IMR-90 (cell line): Measurements from ENCODE around the gene ERVH48-1. TPM values are rescaled to one million over a fixed set of nuclear protein-coding genes. Genes with fewer than 3 reads are reported as not detected.

Source experiments
- ATAC-seq: fragments of 200-7000 bp; cut with Tn5 transposase; 2 replicates; pipeline ENCODE4 v1.9.1; 2020; ENCODE audit warnings: low read depth, mild to moderate bottlenecking, moderate library complexity
- BruUV-seq: library from RNA; stranded (reverse); fragments of 400-500 nt; replicated peaks from 2 replicates; lab custom pipeline; 2021; lab: Mats Ljungman, UMichigan
- CTCF ChIA-PET: fragments of 300-600 bp; formaldehyde crosslinking; extraction: SDS; loops from one replicate; lab custom pipeline; 2021; ENCODE audit warnings: antibody characterized with exemption; lab: Yijun Ruan, JAX
- POLR2A ChIA-PET: fragments of 300-600 bp; sonication (Branson Sonifier 250); formaldehyde crosslinking; loops from one replicate; lab custom pipeline; 2022; ENCODE audit warnings: antibody characterized with exemption; ENCODE audit not compliant: unreplicated experiment; lab: Charles Lee
- DNase-seq: peaks from one replicate; pipeline ENCODE4 v3.0.0; 2013
- H2AFZ ChIP-seq: replicated peaks from 2 replicates; pipeline ENCODE3; 2013; ENCODE audit warnings: low read length, mild to moderate bottlenecking; ENCODE audit not compliant: poor library complexity
- H2AK5ac ChIP-seq: 2 replicates; pipeline ENCODE4 v1.6.1; 2013; ENCODE audit warnings: low read depth, low read length, inconsistent platforms
- H2AK9ac ChIP-seq: replicated peaks from 2 replicates; pipeline ENCODE3; 2013; ENCODE audit warnings: mild to moderate bottlenecking, low read depth, low read length, moderate library complexity; ENCODE audit not compliant: poor library complexity
- H2BK120ac ChIP-seq: 2 replicates; pipeline ENCODE4 v1.6.1; 2013; ENCODE audit warnings: low read depth, low read length, inconsistent platforms
- H2BK15ac ChIP-seq: 3 replicates; pipeline ENCODE4 v1.6.1; 2013; ENCODE audit warnings: low read depth, low read length, inconsistent platforms
- H2BK20ac ChIP-seq: 2 replicates; pipeline ENCODE4 v1.6.1; 2013; ENCODE audit warnings: low read depth, mild to moderate bottlenecking, inconsistent platforms, low read length, moderate library complexity
- H2BK5ac ChIP-seq: 2 replicates; pipeline ENCODE4 v1.6.1; 2013; ENCODE audit warnings: mild to moderate bottlenecking, low read depth, low read length, inconsistent platforms; ENCODE audit not compliant: poor library complexity, severe bottlenecking
- H3K14ac ChIP-seq: replicated peaks from 2 replicates; pipeline ENCODE4 v1.6.1; 2013; ENCODE audit warnings: low read depth, low read length, inconsistent platforms
- H3K18ac ChIP-seq: 2 replicates; pipeline ENCODE4 v1.6.1; 2013; ENCODE audit warnings: low read depth, low read length, control low read depth
- H3K23ac ChIP-seq: 2 replicates; pipeline ENCODE4 v1.6.1; 2013; ENCODE audit warnings: low read depth, low read length, inconsistent platforms
- H3K27ac ChIP-seq: 2 replicates; pipeline ENCODE4 v1.5.1; 2013; ENCODE audit warnings: mild to moderate bottlenecking, control low read depth, low read length; ENCODE audit not compliant: insufficient read depth
- H3K27me3 ChIP-seq: 2 replicates; pipeline ENCODE4 v1.6.1; 2013; ENCODE audit warnings: low read length; ENCODE audit not compliant: control insufficient read depth, insufficient read depth
- H3K36me3 ChIP-seq: 2 replicates; pipeline ENCODE4 v1.6.1; 2013; ENCODE audit warnings: low read length, mixed read lengths; ENCODE audit not compliant: control insufficient read depth, insufficient read depth
- H3K4ac ChIP-seq: 2 replicates; pipeline ENCODE4 v1.6.1; 2013; ENCODE audit warnings: low read depth, low read length, inconsistent platforms
- H3K4me1 ChIP-seq: 2 replicates; pipeline ENCODE4 v1.6.1; 2013; ENCODE audit warnings: low read length, mixed read lengths; ENCODE audit not compliant: control insufficient read depth, insufficient read depth
- H3K4me2 ChIP-seq: 2 replicates; pipeline ENCODE4 v1.6.1; 2013; ENCODE audit warnings: low read depth, mild to moderate bottlenecking, control low read depth, low read length, moderate library complexity
- H3K4me3 ChIP-seq: 2 replicates; pipeline ENCODE4 v1.5.1; 2013; ENCODE audit warnings: low read depth, mild to moderate bottlenecking, control low read depth, low read length, moderate library complexity; ENCODE audit not compliant: insufficient read depth
- H3K56ac ChIP-seq: 2 replicates; pipeline ENCODE4 v1.6.1; 2013; ENCODE audit warnings: low read length, inconsistent platforms; ENCODE audit not compliant: insufficient read depth; ENCODE audit errors: extremely low read depth
- H3K79me1 ChIP-seq, 2 experiments: 2 replicates each; pipeline ENCODE4 v1.6.1; 2013; ENCODE audit warnings: low read length in 2 of 2, inconsistent platforms in 1 of 2, low read depth in 1 of 2
- H3K9ac ChIP-seq: 2 replicates; pipeline ENCODE4 v1.6.1; 2013; ENCODE audit warnings: low read depth, low read length, control low read depth
- H3K9me1 ChIP-seq: 2 replicates; pipeline ENCODE4 v1.6.1; 2013; ENCODE audit warnings: low read length, inconsistent platforms; ENCODE audit not compliant: insufficient read depth
- H3K9me3 ChIP-seq: 2 replicates; pipeline ENCODE4 v1.6.1; 2013; ENCODE audit warnings: low read length; ENCODE audit not compliant: control insufficient read depth, insufficient read depth
- H4K20me1 ChIP-seq: 2 replicates; pipeline ENCODE4 v1.6.1; 2013; ENCODE audit warnings: low read length, inconsistent platforms; ENCODE audit not compliant: insufficient read depth
- H4K5ac ChIP-seq: 2 replicates; pipeline ENCODE4 v1.6.1; 2013; ENCODE audit warnings: mild to moderate bottlenecking, low read depth, low read length, control low read depth
- H4K8ac ChIP-seq, 2 experiments: 2 replicates each; pipeline ENCODE4 v1.6.1; 2013; ENCODE audit warnings: low read depth in 2 of 2, low read length in 2 of 2, control low read depth in 1 of 2, inconsistent platforms in 1 of 2
- H4K91ac ChIP-seq: 2 replicates; pipeline ENCODE4 v1.6.1; 2013; ENCODE audit warnings: low read depth, low read length, inconsistent platforms; ENCODE audit not compliant: insufficient read depth
- FOS ChIP-seq: fragments of 150-350 bp; IDR thresholded peaks from 2 replicates; pipeline ENCODE4 v1.6.1; 2016; ENCODE audit warnings: low read depth, low read length
- MAFK ChIP-seq: IDR thresholded peaks from 2 replicates; pipeline ENCODE4 v1.6.1; 2012; ENCODE audit warnings: low read depth, low read length, improper control_type of control experiment
- MXI1 ChIP-seq: IDR thresholded peaks from 2 replicates; pipeline ENCODE4 v1.6.1; 2012; ENCODE audit warnings: low read depth, mild to moderate bottlenecking, low read length, moderate library complexity, borderline replicate concordance
- SMC3 ChIP-seq: fragments of 150-350 bp; IDR thresholded peaks from 2 replicates; pipeline ENCODE4 v1.6.1; 2016; ENCODE audit warnings: low read depth, mild to moderate bottlenecking, antibody characterized with exemption, low read length, moderate library complexity
- WGBS, 2 experiments: methylation state at CpG; one replicate each; pipeline versions ENCODE4 v1.1.5 to v1.1.7; 2013; ENCODE audit warnings: missing lambda C conversion rate in 2 of 2; ENCODE audit not compliant: insufficient read length in 1 of 2; ENCODE audit errors: extremely low coverage in 2 of 2; 5-methylcytosine and 5-hydroxymethylcytosine counted together
- dilution Hi-C: fragments of 300-500 bp; cut with HindIII; formaldehyde crosslinking; loops from one replicate; pipeline ENCODE4 v1.14.3; 2018; ENCODE audit warnings: low sequenced_read_pairs; ENCODE audit not compliant: unreplicated experiment
- in situ Hi-C: fragments of 300-500 bp; cut with MboI; formaldehyde crosslinking; loops from 3 replicates; pipeline ENCODE4 v1.14.3; 2019; ENCODE audit warnings: low sequenced_read_pairs, inconsistent platforms, mixed read lengths
- intact Hi-C: fragments of 100-400 bp; cut with micrococcal nuclease; formaldehyde crosslinking; loops from 2 replicates; pipeline ENCODE4 v1.10.0; 2022
- polyA plus RNA-seq, 3 experiments: library from polyadenylated mRNA; depleted of rRNA; stranded (reverse); fragments of >200 nt; gene quantifications; 2 replicates each; pipeline ENCODE4 v1.2.3, GENCODE V29; 2012; ENCODE audit warnings: low replicate concordance in 1 of 3
- total RNA-seq: library from RNA; depleted of rRNA; stranded (reverse); fragments of >200 nt; gene quantifications from 2 replicates; pipeline ENCODE4 v1.2.3, GENCODE V29; 2012
- TF ChIP-seq, protein P1 (sequence below): fragments of 150-350 bp; IDR thresholded peaks from 2 replicates; pipeline ENCODE4 v1.6.1; 2016; ENCODE audit warnings: low read depth, mild to moderate bottlenecking, low read length, moderate library complexity, borderline replicate concordance

Gene ERVH48-1
- total and polyA plus RNA-seq, 2 of the 4 experiments (the other 2 are of a cell fraction) = under 0.01 TPM; not detected in 1

DNA sequence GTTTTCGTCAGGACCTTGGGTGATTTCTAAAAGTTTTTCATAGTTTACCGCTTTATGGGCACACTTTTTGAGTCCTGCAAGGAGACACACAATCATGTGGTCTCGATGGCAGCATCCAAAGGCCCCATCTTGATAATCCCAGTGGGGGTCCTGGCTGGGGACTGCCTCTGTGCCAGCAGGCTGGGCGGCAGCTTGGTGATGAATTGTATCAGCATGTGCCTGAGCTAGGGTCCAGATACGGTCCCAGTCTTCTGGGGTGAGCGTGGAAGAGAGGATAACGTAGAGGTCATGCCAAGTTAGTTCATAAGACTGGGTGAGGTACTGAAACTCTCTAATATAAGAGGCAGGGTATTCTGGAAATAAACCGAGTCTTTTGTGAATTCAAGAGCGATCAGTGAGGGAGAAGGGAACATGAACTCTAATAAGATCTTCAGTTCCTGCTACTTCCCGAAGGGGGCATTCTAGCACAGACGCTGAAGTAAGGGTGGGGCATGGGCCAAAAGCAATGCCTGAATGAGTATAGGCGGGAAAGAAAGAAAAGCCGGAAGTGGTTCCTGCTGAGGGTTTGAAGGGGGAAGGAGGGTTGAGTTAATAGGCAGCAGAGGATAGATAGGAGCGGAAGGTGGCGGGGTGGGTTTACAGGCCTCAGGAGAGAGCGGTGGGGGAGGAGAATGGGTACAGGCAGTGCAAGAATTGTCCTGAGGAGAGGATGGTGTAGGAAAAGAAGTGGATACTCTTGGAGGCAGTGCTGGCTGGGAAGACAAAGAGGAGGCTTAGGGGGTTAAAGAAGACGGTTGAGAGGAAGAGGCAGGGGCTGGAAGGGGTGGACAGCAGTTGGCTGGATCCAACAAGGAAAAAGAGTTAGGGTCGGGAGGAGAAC, 1.6 kb downstream of the ERVH48-1 start (continued):
- TF ChIP-seq MXI1 (0 out of 2 replicates have a peak, but pooled peaks have one; percentile 11), MAFK (no peak)

GRCh38 chr21:42922918-42923317, 2.5 kb downstream of the ERVH48-1 start:
- Histone ChIP-seq H4K5ac (no peak overlapping the region), H3K4me3 (no peak overlapping the region), H4K91ac (no peak overlapping the region), H3K56ac (no peak overlapping the region), H2BK20ac (no peak overlapping the region), H3K27me3 (no peaks in the 10 kb centered on the region), H3K36me3 (no peaks in the 10 kb centered on the region), H2AK9ac (no peak overlapping the region), H2AFZ (no peak overlapping the region), H2BK15ac (no peak overlapping the region), H2BK5ac (no peak overlapping the region), H2AK5ac (no peak overlapping the region), H4K20me1 (no peaks in the 10 kb centered on the region), H3K79me1 (no peaks in the 10 kb centered on the region), H3K4me1 (peaks cover 3% of the 10 kb centered on the region), H3K23ac (no peak overlapping the region), H3K4ac (no peak overlapping the region), H3K9ac (no peak overlapping the region), H4K8ac (no peak overlapping the region), H3K4me2 (no peak overlapping the region), H3K27ac (no peak overlapping the region), H3K14ac (no peak overlapping the region), H2BK120ac (no peak overlapping the region), H3K18ac (no peak overlapping the region), H3K9me3 (no peaks in the 10 kb centered on the region), H3K9me1 (no peaks in the 10 kb centered on the region)
- dilution Hi-C loops = no loop called here
- in situ Hi-C loops = no loop called here
- no TSS peak for BruUV-seq
- POLR2A ChIA-PET = no interaction called here
- WGBS, 2 experiments = 90% methylated on average over 10 of the region's 18 CpGs; no CpG with 5 or more reads in 1 of the 2 experiments
- ATAC-seq (no peak), DNase-seq (no peak)
- TF ChIP-seq FOS (no peak), SMC3 (no peak)
- TF ChIP-seq, protein P1, sequence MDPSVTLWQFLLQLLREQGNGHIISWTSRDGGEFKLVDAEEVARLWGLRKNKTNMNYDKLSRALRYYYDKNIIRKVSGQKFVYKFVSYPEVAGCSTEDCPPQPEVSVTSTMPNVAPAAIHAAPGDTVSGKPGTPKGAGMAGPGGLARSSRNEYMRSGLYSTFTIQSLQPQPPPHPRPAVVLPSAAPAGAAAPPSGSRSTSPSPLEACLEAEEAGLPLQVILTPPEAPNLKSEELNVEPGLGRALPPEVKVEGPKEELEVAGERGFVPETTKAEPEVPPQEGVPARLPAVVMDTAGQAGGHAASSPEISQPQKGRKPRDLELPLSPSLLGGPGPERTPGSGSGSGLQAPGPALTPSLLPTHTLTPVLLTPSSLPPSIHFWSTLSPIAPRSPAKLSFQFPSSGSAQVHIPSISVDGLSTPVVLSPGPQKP = no peak
- intact Hi-C loops = no loop called here
- CTCF ChIA-PET = no interaction called here
